H9 (cell line): ENCODE data around the gene SUMF1. TPM values are rescaled to one million over a fixed set of nuclear protein-coding genes. Genes with fewer than 3 reads are reported as not detected.

Source experiments
- DNase-seq: peaks from one replicate; pipeline ENCODE4 v3.0.0-alpha.2; 2017
- H2AFZ ChIP-seq: one replicate; pipeline ENCODE4 v1.6.1; 2013; ENCODE audit warnings: mild to moderate bottlenecking, low read length, control low read depth, moderate library complexity
- H2AK5ac ChIP-seq: 2 replicates; pipeline ENCODE4 v1.6.1; 2013; ENCODE audit warnings: low read length, control low read depth, mixed read lengths; ENCODE audit not compliant: insufficient read length
- H2BK120ac ChIP-seq: one replicate; pipeline ENCODE4 v1.6.1; 2013; ENCODE audit warnings: low read depth, mild to moderate bottlenecking, low read length, control low read depth, inconsistent platforms; ENCODE audit not compliant: poor library complexity, severe bottlenecking
- H2BK12ac ChIP-seq: 2 replicates; pipeline ENCODE4 v1.6.1; 2013; ENCODE audit warnings: low read length, control low read depth, mixed read lengths, low read depth; ENCODE audit not compliant: insufficient read length
- H2BK15ac ChIP-seq: 2 replicates; pipeline ENCODE4 v1.6.1; 2013; ENCODE audit warnings: low read depth, low read length, control low read depth
- H2BK20ac ChIP-seq: one replicate; pipeline ENCODE4 v1.6.1; 2013; ENCODE audit warnings: low read depth, mild to moderate bottlenecking, low read length, control low read depth, inconsistent platforms; ENCODE audit not compliant: poor library complexity, severe bottlenecking
- H2BK5ac ChIP-seq: 2 replicates; pipeline ENCODE4 v1.6.1; 2013; ENCODE audit warnings: low read length, control low read depth, mixed read lengths; ENCODE audit not compliant: insufficient read length
- H3K14ac ChIP-seq: 2 replicates; pipeline ENCODE4 v1.6.1; 2013; ENCODE audit warnings: low read length, control low read depth; ENCODE audit not compliant: insufficient read depth
- H3K18ac ChIP-seq: 2 replicates; pipeline ENCODE4 v1.6.1; 2013; ENCODE audit warnings: low read depth, mild to moderate bottlenecking, mixed read lengths, low read length, control low read depth; ENCODE audit not compliant: insufficient read length
- H3K23ac ChIP-seq: 2 replicates; pipeline ENCODE4 v1.6.1; 2013; ENCODE audit warnings: low read length, control low read depth, mixed read lengths, low read depth; ENCODE audit not compliant: insufficient read length
- H3K23me2 ChIP-seq: 2 replicates; pipeline ENCODE4 v1.6.1; 2013; ENCODE audit warnings: low read depth, mild to moderate bottlenecking, mixed read lengths, low read length, control low read depth; ENCODE audit not compliant: insufficient read length, poor library complexity, severe bottlenecking
- H3K27ac ChIP-seq: 2 replicates; pipeline ENCODE4 v1.5.1; 2013; ENCODE audit warnings: low read length, control low read depth, mixed read lengths, low read depth; ENCODE audit not compliant: insufficient read length
- H3K27me3 ChIP-seq: 2 replicates; pipeline ENCODE4 v1.6.1; 2013; ENCODE audit warnings: low read length, control low read depth, inconsistent platforms; ENCODE audit not compliant: insufficient read depth
- H3K4ac ChIP-seq: 2 replicates; pipeline ENCODE4 v1.6.1; 2013; ENCODE audit warnings: low read depth, mild to moderate bottlenecking, control low read depth, inconsistent platforms, low read length, moderate library complexity
- H3K4me1 ChIP-seq: 2 replicates; pipeline ENCODE4 v1.6.1; 2013; ENCODE audit warnings: low read length, control low read depth, inconsistent platforms; ENCODE audit not compliant: insufficient read depth
- H3K4me2 ChIP-seq: 2 replicates; pipeline ENCODE4 v1.6.1; 2013; ENCODE audit warnings: low read length, control low read depth, mixed read lengths; ENCODE audit not compliant: insufficient read length, insufficient read depth
- H3K56ac ChIP-seq: 2 replicates; pipeline ENCODE4 v1.6.1; 2013; ENCODE audit warnings: low read depth, mild to moderate bottlenecking, mixed read lengths, low read length, control low read depth; ENCODE audit not compliant: insufficient read length
- H3K79me1 ChIP-seq: 2 replicates; pipeline ENCODE4 v1.6.1; 2013; ENCODE audit warnings: low read depth, mild to moderate bottlenecking, moderate library complexity, low read length, control low read depth, inconsistent platforms; ENCODE audit not compliant: insufficient read depth, poor library complexity, severe bottlenecking
- H3K79me2 ChIP-seq: 2 replicates; pipeline ENCODE4 v1.6.1; 2013; ENCODE audit warnings: low read length, control low read depth, inconsistent platforms; ENCODE audit not compliant: insufficient read depth
- H3K9ac ChIP-seq: 2 replicates; pipeline ENCODE4 v1.6.1; 2013; ENCODE audit warnings: low read length, control low read depth, mixed read lengths; ENCODE audit not compliant: insufficient read length; ENCODE audit errors: extremely low read depth
- H3K9me3 ChIP-seq: one replicate; pipeline ENCODE4 v1.6.1; 2013; ENCODE audit warnings: low read depth, low read length, inconsistent platforms; ENCODE audit not compliant: control insufficient read depth
- H3T11ph ChIP-seq: one replicate; pipeline ENCODE4 v1.6.1; 2013; ENCODE audit warnings: mild to moderate bottlenecking, low read length, control low read depth, inconsistent platforms
- H4K20me1 ChIP-seq: one replicate; pipeline ENCODE4 v1.6.1; 2013; ENCODE audit not compliant: control insufficient read depth, insufficient read length, insufficient read depth
- H4K5ac ChIP-seq: 2 replicates; pipeline ENCODE4 v1.6.1; 2013; ENCODE audit warnings: low read depth, mild to moderate bottlenecking, mixed read lengths, low read length, control low read depth; ENCODE audit not compliant: insufficient read length
- H4K8ac ChIP-seq: replicated peaks from 2 replicates; pipeline ENCODE4 v1.6.1; 2013; ENCODE audit warnings: low read length, control low read depth, mixed read lengths, low read depth; ENCODE audit not compliant: insufficient read length
- H4K91ac ChIP-seq: 2 replicates; pipeline ENCODE4 v1.6.1; 2013; ENCODE audit warnings: low read depth, mild to moderate bottlenecking, moderate library complexity, mixed read lengths, low read length, control low read depth; ENCODE audit not compliant: insufficient read length
- H3K27ac Mint-ChIP-seq, 3 experiments: 2 replicates in 2 of 3; 3 replicates in 1 of 3; pipeline ENCODE4 v1.8.0; 2020 to 2021; ENCODE audit warnings: mixed read lengths in 3 of 3, mild to moderate bottlenecking in 1 of 3, moderate library complexity in 1 of 3
- H3K27me3 Mint-ChIP-seq: 2 replicates; pipeline ENCODE4 v1.8.0; 2021; ENCODE audit warnings: low read depth, mild to moderate bottlenecking, moderate library complexity, mixed read lengths
- H3K36me3 Mint-ChIP-seq, 3 experiments: 2 replicates in 2 of 3; 3 replicates in 1 of 3; pipeline ENCODE4 v1.8.0; 2020 to 2021; ENCODE audit warnings: low read depth in 3 of 3, mixed read lengths in 3 of 3; ENCODE audit not compliant: insufficient read depth in 1 of 3
- H3K4me1 Mint-ChIP-seq, 2 experiments: 2 replicates each; pipeline ENCODE4 v1.8.0; 2020; ENCODE audit warnings: mixed read lengths in 2 of 2
- H3K4me3 Mint-ChIP-seq, 2 experiments: 2 replicates in 1 of 2; 3 replicates in 1 of 2; pipeline ENCODE4 v1.8.0; 2020 to 2021; ENCODE audit warnings: mild to moderate bottlenecking in 2 of 2, mixed read lengths in 2 of 2, moderate library complexity in 1 of 2
- H3K9me3 Mint-ChIP-seq, 2 experiments: 2 replicates in 1 of 2; 3 replicates in 1 of 2; pipeline ENCODE4 v1.8.0; 2020; ENCODE audit warnings: mild to moderate bottlenecking in 2 of 2, mixed read lengths in 2 of 2, moderate library complexity in 1 of 2
- CTCF ChIP-seq: fragments of 200-600 bp; sonication (generic); conservative IDR thresholded peaks from 3 replicates; pipeline ENCODE4 v1.8.0; 2021; ENCODE audit warnings: antibody characterized with exemption, mild to moderate bottlenecking
- WGBS: extraction: QIAGEN DNeasy Blood & Tissue Kit; methylation state at CpG from one replicate; pipeline ENCODE4 v1.1.7; 2013; ENCODE audit warnings: missing lambda C conversion rate, low lambda C conversion rate, mixed read lengths; ENCODE audit not compliant: insufficient read length; ENCODE audit errors: extremely low coverage; 5-methylcytosine and 5-hydroxymethylcytosine counted together
- total RNA-seq: library from RNA; stranded (reverse); gene quantifications from 2 replicates; pipeline ENCODE4 v1.2.1, GENCODE V29; 2021

SUMF1 gene
- total RNA-seq, 1 experiment from 2014 or later, result 9.5 TPM

GRCh38 chr3:4385201-4385600 lies 81.9 kb downstream of the SUMF1 start:
- no peak overlapping the region for H3K4me2 ChIP-seq
- no peak overlapping the region for H4K91ac ChIP-seq
- no peaks in the 10 kb centered on the region for H3K27me3 Mint-ChIP-seq
- H3K36me3 Mint-ChIP-seq, result no peaks in the 10 kb centered on the region
- H3K4me1 Mint-ChIP-seq, result peaks cover 15% of the 10 kb centered on the region in 2 experiments
- H2BK12ac ChIP-seq, result no peak overlapping the region
- H3K23ac ChIP-seq, result no peak overlapping the region
- H3K27me3 ChIP-seq, result no peaks in the 10 kb centered on the region
- H4K8ac ChIP-seq, result no peak overlapping the region
- no peak overlapping the region for H4K5ac ChIP-seq
- peaks cover 4% of the 10 kb centered on the region; the same call in 1 of the 2 replicates for H3K4me1 ChIP-seq
- H3K79me1 ChIP-seq, result no peaks in the 10 kb centered on the region
- H3K9me3 Mint-ChIP-seq, result no peaks in the 10 kb centered on the region
- no peak overlapping the region for H2AFZ ChIP-seq
- no peak overlapping the region for H3K56ac ChIP-seq
- H3K9me3 ChIP-seq, result no peaks in the 10 kb centered on the region
- H3K27ac Mint-ChIP-seq, result no peak overlapping the region
- H4K20me1 ChIP-seq, result no peaks in the 10 kb centered on the region
- no peak overlapping the region for H3K4ac ChIP-seq
- no peak overlapping the region for H2BK120ac ChIP-seq
- no peak overlapping the region for H3K14ac ChIP-seq
- no peaks in the 10 kb centered on the region for H3K79me2 ChIP-seq
- H2AK5ac ChIP-seq, result no peak overlapping the region
- DNase-seq, result no peak
- no peak overlapping the region for H2BK5ac ChIP-seq
- no peak overlapping the region for H3T11ph ChIP-seq
- H3K23me2 ChIP-seq, result no peaks in the 10 kb centered on the region
- H2BK15ac ChIP-seq, result no peak overlapping the region
- H2BK20ac ChIP-seq, result no peak overlapping the region
- TF ChIP-seq CTCF, result no peak
- H3K27ac ChIP-seq, result no peak overlapping the region
- no peak overlapping the region for H3K18ac ChIP-seq
- no CpG with 5 or more reads among the region's 6 CpGs for WGBS
- H3K4me3 Mint-ChIP-seq, result no peak overlapping the region
- H3K9ac ChIP-seq, result no peak overlapping the region
